SK-N-SH (cell line): ENCODE measurements around the gene NAT8L. TPM values are rescaled to one million over a fixed set of nuclear protein-coding genes. Genes with fewer than 3 reads are reported as not detected.

Experiments
- CTCF ChIA-PET: fragments of 300-600, 350-600 bp; formaldehyde crosslinking; extraction: SDS; loops from one replicate; lab custom pipeline; 2021; lab: Yijun Ruan, JAX
- POLR2A ChIA-PET: fragments of 350-600 bp; sonication (Branson Sonifier 250); formaldehyde crosslinking; extraction: SDS; loops from one replicate; lab custom pipeline; 2020; ENCODE audit warnings: antibody characterized with exemption, inconsistent platforms; lab: Yijun Ruan, JAX
- DNase-seq: peaks from one replicate; pipeline ENCODE4 v3.0.0; 2012
- H2AFZ ChIP-seq: fragments of 200-600 bp; sonication (generic); 2 replicates; pipeline ENCODE4 v1.8.1; 2016; ENCODE audit warnings: antibody characterized with exemption, mild to moderate bottlenecking, low read depth
- H3F3A ChIP-seq: fragments of 200-600 bp; sonication (generic); replicated peaks from 2 replicates; pipeline ENCODE3; 2016; ENCODE audit warnings: antibody characterized with exemption, mild to moderate bottlenecking; ENCODE audit not compliant: insufficient read depth
- H3K27ac ChIP-seq, 2 experiments: fragments of 200-500 bp in 1 of 2; fragments of 200-600 bp in 1 of 2; sonication (Bioruptor generic) in 1 of 2; sonication (generic), shearing (Covaris generic) in 1 of 2; 2 replicates each; pipeline versions ENCODE4 v1.5.1 to v1.6.1; 2014 to 2016; ENCODE audit warnings: low read depth in 2 of 2, inconsistent platforms in 1 of 2, low read length in 1 of 2, mild to moderate bottlenecking in 1 of 2, mixed read lengths in 1 of 2
- H3K27me3 ChIP-seq: fragments of 200-600 bp; sonication (generic), shearing (Covaris generic); 2 replicates; pipeline ENCODE4 v1.6.1; 2016; ENCODE audit warnings: mixed run types; ENCODE audit not compliant: insufficient read depth
- H3K36me3 ChIP-seq, 2 experiments: fragments of 200-500 bp in 1 of 2; fragments of 200-600 bp in 1 of 2; sonication (Bioruptor generic) in 1 of 2; sonication (generic) in 1 of 2; replicated peaks in 1 of 2; 2 replicates each; pipeline versions ENCODE3 to v1.5.1; 2014 to 2016; ENCODE audit warnings: low read length in 1 of 2, mild to moderate bottlenecking in 1 of 2; ENCODE audit not compliant: insufficient read depth in 2 of 2, control insufficient read depth in 1 of 2
- H3K4me1 ChIP-seq, 2 experiments: fragments of 200-500 bp in 1 of 2; fragments of 200-600 bp in 1 of 2; sonication (Bioruptor generic) in 1 of 2; sonication (generic), shearing (Covaris generic) in 1 of 2; 2 replicates each; pipeline versions ENCODE4 v1.5.1 to v1.6.1; 2014 to 2016; ENCODE audit warnings: low read depth in 1 of 2, low read length in 1 of 2, mixed run types in 1 of 2; ENCODE audit not compliant: insufficient read depth in 2 of 2, control insufficient read depth in 1 of 2
- H3K4me2 ChIP-seq: fragments of 200-600 bp; sonication (generic), shearing (Covaris generic); 2 replicates; pipeline ENCODE4 v1.6.1; 2017; ENCODE audit warnings: mixed run types
- H3K4me3 ChIP-seq, 2 experiments: fragments of 200-500 bp in 1 of 2; fragments of 200-600 bp in 1 of 2; sonication (Bioruptor generic) in 1 of 2; sonication (generic), shearing (Covaris generic) in 1 of 2; 2 replicates each; pipeline versions ENCODE4 v1.5.1 to v1.8.1; 2014 to 2016; ENCODE audit warnings: low read depth in 2 of 2, inconsistent platforms in 1 of 2, low read length in 1 of 2, mild to moderate bottlenecking in 1 of 2, mixed read lengths in 1 of 2, moderate library complexity in 1 of 2
- H3K79me2 ChIP-seq: fragments of 200-600 bp; sonication (generic); 2 replicates; pipeline ENCODE4 v1.8.1; 2017; ENCODE audit warnings: mild to moderate bottlenecking; ENCODE audit not compliant: insufficient read depth
- H3K9ac ChIP-seq: fragments of 200-600 bp; sonication (generic); 2 replicates; pipeline ENCODE4 v1.6.1; 2017; ENCODE audit warnings: mixed run types
- H3K9me2 ChIP-seq: fragments of 200-600 bp; sonication (generic); 2 replicates; pipeline ENCODE4 v1.6.1; 2017; ENCODE audit warnings: mixed run types
- H3K9me3 ChIP-seq: fragments of 200-600 bp; sonication (generic); 2 replicates; pipeline ENCODE4 v1.6.1; 2017; ENCODE audit warnings: mixed run types, mild to moderate bottlenecking, moderate library complexity
- H4K20me1 ChIP-seq: fragments of 200-600 bp; sonication (generic); 2 replicates; pipeline ENCODE4 v1.6.1; 2017; ENCODE audit warnings: mild to moderate bottlenecking, mixed run types; ENCODE audit not compliant: insufficient read depth
- EP300 ChIP-seq, 2 experiments: IDR thresholded peaks; 2 replicates each; pipeline versions ENCODE4 v1.4.0 to v1.6.1; 2012; ENCODE audit warnings: borderline replicate concordance in 1 of 2, low read depth in 1 of 2, low read length in 1 of 2
- EZH2phosphoT487 ChIP-seq: fragments of 200-600 bp; sonication (generic); IDR thresholded peaks from 2 replicates; pipeline ENCODE4 v1.6.1; 2017; ENCODE audit warnings: low read depth, mixed run types, mild to moderate bottlenecking, antibody characterized with exemption, moderate library complexity, borderline replicate concordance
- FOXM1 ChIP-seq: IDR thresholded peaks from 2 replicates; pipeline ENCODE4 v1.4.0; 2012; ENCODE audit warnings: low read depth, mild to moderate bottlenecking
- GABPA ChIP-seq: IDR thresholded peaks from 2 replicates; pipeline ENCODE4 v1.4.0; 2012; ENCODE audit warnings: low read depth, mild to moderate bottlenecking
- JUND ChIP-seq: IDR thresholded peaks from 2 replicates; pipeline ENCODE4 v1.4.0; 2012
- MAX ChIP-seq: IDR thresholded peaks from 2 replicates; pipeline ENCODE4 v1.4.0; 2012; ENCODE audit warnings: low read depth
- MXI1 ChIP-seq: IDR thresholded peaks from 2 replicates; pipeline ENCODE4 v1.6.1; 2012; ENCODE audit warnings: mild to moderate bottlenecking, low read depth, low read length, improper control_type of control experiment
- NRF1 ChIP-seq: IDR thresholded peaks from 2 replicates; pipeline ENCODE4 v1.6.1; 2012; ENCODE audit warnings: low read depth, mild to moderate bottlenecking, low read length
- RFX5 ChIP-seq: IDR thresholded peaks from 2 replicates; pipeline ENCODE4 v1.6.1; 2012; ENCODE audit warnings: mild to moderate bottlenecking, improper control_type of control experiment, low read length
- RXRA ChIP-seq: IDR thresholded peaks from 2 replicates; pipeline ENCODE4 v1.4.0; 2012; ENCODE audit warnings: low read depth, mild to moderate bottlenecking, borderline replicate concordance
- TCF12 ChIP-seq: IDR thresholded peaks from 2 replicates; pipeline ENCODE4 v1.4.0; 2012
- TEAD4 ChIP-seq: IDR thresholded peaks from 2 replicates; pipeline ENCODE4 v1.4.0; 2012; ENCODE audit warnings: mild to moderate bottlenecking, borderline replicate concordance; ENCODE audit not compliant: insufficient read depth
- USF1 ChIP-seq: IDR thresholded peaks from 2 replicates; pipeline ENCODE4 v1.4.0; 2012; ENCODE audit warnings: low read depth, borderline replicate concordance
- WGBS: methylation state at CpG from one replicate; pipeline ENCODE4 v1.1.6; 2017; ENCODE audit warnings: low lambda C conversion rate; 5-methylcytosine and 5-hydroxymethylcytosine counted together
- polyA plus RNA-seq, 3 experiments: library from polyadenylated mRNA; depleted of rRNA; stranded (reverse); fragments of >200 nt; gene quantifications; 2 replicates each; pipeline ENCODE4 v1.2.3, GENCODE V29; 2012
- TF ChIP-seq, protein P1 (sequence below): IDR thresholded peaks from 2 replicates; pipeline ENCODE4 v1.4.0; 2012; ENCODE audit warnings: low read depth, borderline replicate concordance
- TF ChIP-seq, protein P2 (sequence below): fragments of 200-600 bp; sonication (generic); IDR thresholded peaks from 2 replicates; pipeline ENCODE4 v1.6.1; 2017; ENCODE audit warnings: antibody characterized with exemption, mild to moderate bottlenecking, moderate library complexity
- TF ChIP-seq, protein P3 (sequence below): IDR thresholded peaks from 2 replicates; pipeline ENCODE4; 2012
- TF ChIP-seq, protein P4 (sequence below): fragments of 150-350 bp; IDR thresholded peaks from 2 replicates; pipeline ENCODE4 v1.6.1; 2017; ENCODE audit warnings: antibody characterized with exemption, low read length, low read depth, borderline replicate concordance

Gene NAT8L
- polyA plus RNA-seq, 1 of the 3 experiments (the other 2 are of a cell fraction): 0.43 TPM

DNA sequence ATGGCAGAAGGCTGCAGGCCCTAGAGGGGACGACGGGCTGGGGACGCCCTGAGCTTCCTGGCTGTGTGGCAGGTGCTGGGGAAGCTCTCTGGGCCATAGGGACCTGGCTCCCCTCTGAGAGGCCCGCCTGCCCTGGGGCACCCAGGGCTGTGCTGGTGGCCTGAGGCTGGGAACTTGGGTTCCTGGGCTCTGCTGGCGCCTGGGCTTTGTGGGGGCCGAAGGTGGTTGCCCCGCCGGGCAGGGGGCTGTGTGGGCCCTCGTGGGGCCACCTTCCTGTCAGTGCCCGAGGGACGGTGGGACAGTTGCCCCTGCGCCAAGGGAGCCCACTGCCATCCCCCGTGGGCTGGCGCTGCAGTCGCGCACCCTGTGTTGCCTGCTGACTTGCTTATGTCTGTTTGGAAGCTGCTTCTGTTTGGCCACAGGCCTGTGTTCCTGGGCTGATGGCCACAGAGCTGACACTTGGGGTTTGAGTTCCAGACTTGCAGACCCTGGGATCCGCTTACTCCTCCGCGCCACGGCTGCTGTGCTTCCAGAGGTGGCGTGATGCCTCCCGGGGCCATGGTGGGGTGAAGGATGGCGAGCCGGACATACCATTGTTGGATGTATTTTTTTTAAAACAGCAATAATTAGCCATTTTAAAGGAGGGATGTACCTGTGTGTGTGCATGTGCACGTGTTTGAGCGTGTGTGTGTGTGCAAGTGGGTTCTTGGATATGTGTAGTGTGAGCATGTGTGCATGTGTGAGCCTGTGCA lies 8.5 kb downstream of the NAT8L start:
- Histone ChIP-seq H4K20me1 (no peaks in the 10 kb centered on the region), H3K79me2 (no peaks in the 10 kb centered on the region), H2AFZ (no peak overlapping the region), H3K36me3 (no peaks in the 10 kb centered on the region), H3K4me3 (no peak overlapping the region), H3K9me3 (no peaks in the 10 kb centered on the region), H3F3A (no peaks in the 10 kb centered on the region), H3K4me1 (peaks cover 0 to 2% of the 10 kb centered on the region in 2 experiments; a peak in 1 of 4 replicates), H3K4me2 (no peak overlapping the region), H3K27ac (no peak overlapping the region), H3K9ac (no peak overlapping the region)
- WGBS: 87% methylated on average over 11 of the region's 26 CpGs
- POLR2A ChIA-PET: no interaction called here
- TF ChIP-seq, protein P1, sequence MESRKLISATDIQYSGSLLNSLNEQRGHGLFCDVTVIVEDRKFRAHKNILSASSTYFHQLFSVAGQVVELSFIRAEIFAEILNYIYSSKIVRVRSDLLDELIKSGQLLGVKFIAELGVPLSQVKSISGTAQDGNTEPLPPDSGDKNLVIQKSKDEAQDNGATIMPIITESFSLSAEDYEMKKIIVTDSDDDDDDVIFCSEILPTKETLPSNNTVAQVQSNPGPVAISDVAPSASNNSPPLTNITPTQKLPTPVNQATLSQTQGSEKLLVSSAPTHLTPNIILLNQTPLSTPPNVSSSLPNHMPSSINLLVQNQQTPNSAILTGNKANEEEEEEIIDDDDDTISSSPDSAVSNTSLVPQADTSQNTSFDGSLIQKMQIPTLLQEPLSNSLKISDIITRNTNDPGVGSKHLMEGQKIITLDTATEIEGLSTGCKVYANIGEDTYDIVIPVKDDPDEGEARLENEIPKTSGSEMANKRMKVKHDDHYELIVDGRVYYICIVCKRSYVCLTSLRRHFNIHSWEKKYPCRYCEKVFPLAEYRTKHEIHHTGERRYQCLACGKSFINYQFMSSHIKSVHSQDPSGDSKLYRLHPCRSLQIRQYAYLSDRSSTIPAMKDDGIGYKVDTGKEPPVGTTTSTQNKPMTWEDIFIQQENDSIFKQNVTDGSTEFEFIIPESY: no peak
- TF ChIP-seq TCF12: no peak
- no peak for TF ChIP-seq MXI1
- TF ChIP-seq TEAD4: no peak
- no peak for TF ChIP-seq JUND
- TF ChIP-seq, all 33 proteins: peak for 0
- DNase-seq: no peak
- H3K27me3 ChIP-seq: no peaks in the 10 kb centered on the region
- H3K9me2 ChIP-seq: no peaks in the 10 kb centered on the region
- CTCF ChIA-PET: no interaction called here

- H2AFZ ChIP-seq: no peak overlapping the region
- no peak overlapping the region for H3K4me3 ChIP-seq
- H3K27ac ChIP-seq: no peak overlapping the region
- TF ChIP-seq RFX5: no peak
- no peak for TF ChIP-seq USF1
- no peak for TF ChIP-seq NRF1
- no peak for TF ChIP-seq EZH2phosphoT487
- TF ChIP-seq, protein P2, sequence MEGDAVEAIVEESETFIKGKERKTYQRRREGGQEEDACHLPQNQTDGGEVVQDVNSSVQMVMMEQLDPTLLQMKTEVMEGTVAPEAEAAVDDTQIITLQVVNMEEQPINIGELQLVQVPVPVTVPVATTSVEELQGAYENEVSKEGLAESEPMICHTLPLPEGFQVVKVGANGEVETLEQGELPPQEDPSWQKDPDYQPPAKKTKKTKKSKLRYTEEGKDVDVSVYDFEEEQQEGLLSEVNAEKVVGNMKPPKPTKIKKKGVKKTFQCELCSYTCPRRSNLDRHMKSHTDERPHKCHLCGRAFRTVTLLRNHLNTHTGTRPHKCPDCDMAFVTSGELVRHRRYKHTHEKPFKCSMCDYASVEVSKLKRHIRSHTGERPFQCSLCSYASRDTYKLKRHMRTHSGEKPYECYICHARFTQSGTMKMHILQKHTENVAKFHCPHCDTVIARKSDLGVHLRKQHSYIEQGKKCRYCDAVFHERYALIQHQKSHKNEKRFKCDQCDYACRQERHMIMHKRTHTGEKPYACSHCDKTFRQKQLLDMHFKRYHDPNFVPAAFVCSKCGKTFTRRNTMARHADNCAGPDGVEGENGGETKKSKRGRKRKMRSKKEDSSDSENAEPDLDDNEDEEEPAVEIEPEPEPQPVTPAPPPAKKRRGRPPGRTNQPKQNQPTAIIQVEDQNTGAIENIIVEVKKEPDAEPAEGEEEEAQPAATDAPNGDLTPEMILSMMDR: no peak
- no peak for TF ChIP-seq TEAD4
- TF ChIP-seq, protein P3, sequence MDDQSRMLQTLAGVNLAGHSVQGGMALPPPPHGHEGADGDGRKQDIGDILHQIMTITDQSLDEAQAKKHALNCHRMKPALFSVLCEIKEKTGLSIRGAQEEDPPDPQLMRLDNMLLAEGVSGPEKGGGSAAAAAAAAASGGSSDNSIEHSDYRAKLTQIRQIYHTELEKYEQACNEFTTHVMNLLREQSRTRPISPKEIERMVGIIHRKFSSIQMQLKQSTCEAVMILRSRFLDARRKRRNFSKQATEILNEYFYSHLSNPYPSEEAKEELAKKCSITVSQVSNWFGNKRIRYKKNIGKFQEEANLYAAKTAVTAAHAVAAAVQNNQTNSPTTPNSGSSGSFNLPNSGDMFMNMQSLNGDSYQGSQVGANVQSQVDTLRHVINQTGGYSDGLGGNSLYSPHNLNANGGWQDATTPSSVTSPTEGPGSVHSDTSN: no peak
- TF ChIP-seq, protein P1: no peak
- TF ChIP-seq EP300 (IDR thresholded peaks at IDR 0.05; ENCODE audit: borderline replicate concordance in 1 of 2, low read depth in 1 of 2, low read length in 1 of 2): no peak
- no peak for TF ChIP-seq MAX
- TF ChIP-seq FOXM1: no peak
- TF ChIP-seq TCF12: no peak
- TF ChIP-seq RXRA: no peak
- TF ChIP-seq, protein P4, sequence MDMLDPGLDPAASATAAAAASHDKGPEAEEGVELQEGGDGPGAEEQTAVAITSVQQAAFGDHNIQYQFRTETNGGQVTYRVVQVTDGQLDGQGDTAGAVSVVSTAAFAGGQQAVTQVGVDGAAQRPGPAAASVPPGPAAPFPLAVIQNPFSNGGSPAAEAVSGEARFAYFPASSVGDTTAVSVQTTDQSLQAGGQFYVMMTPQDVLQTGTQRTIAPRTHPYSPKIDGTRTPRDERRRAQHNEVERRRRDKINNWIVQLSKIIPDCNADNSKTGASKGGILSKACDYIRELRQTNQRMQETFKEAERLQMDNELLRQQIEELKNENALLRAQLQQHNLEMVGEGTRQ: no peak
- TF ChIP-seq GABPA: no peak
- no peak overlapping the region for H3K9ac ChIP-seq
- no peaks in the 10 kb centered on the region for H3K79me2 ChIP-seq
- H3K9me3 ChIP-seq: no peaks in the 10 kb centered on the region
- POLR2A ChIA-PET: no interaction called here
- H3K4me2 ChIP-seq: no peak overlapping the region
- H3K9me2 ChIP-seq: no peaks in the 10 kb centered on the region
- no peaks in the 10 kb centered on the region for H3F3A ChIP-seq
- no peaks in the 10 kb centered on the region for H4K20me1 ChIP-seq
- WGBS: 93% methylated on average over 13 of the region's 13 CpGs
- H3K4me1 ChIP-seq: no peaks in the 10 kb centered on the region; a peak in 1 of 4 replicates
- DNase-seq: no peak
- H3K27me3 ChIP-seq: no peaks in the 10 kb centered on the region
- H3K36me3 ChIP-seq: no peaks in the 10 kb centered on the region
- CTCF ChIA-PET: no interaction called here
Observed at GRCh38 chr4:2068198-2068470, 9.0 kb downstream of the NAT8L start.
